GM13976 (cell line): ENCODE measurements around the gene PYROXD2.

Experiments
- DNase-seq: peaks from one replicate; pipeline ENCODE4 v3.0.0; 2012; ENCODE audit warnings: low spot score
- in situ Hi-C: fragments of 300-500 bp; cut with MboI; formaldehyde crosslinking; loops from one replicate; pipeline ENCODE4 v1.12.0; 2022; ENCODE audit warnings: low sequenced_read_pairs, mixed read lengths, inconsistent platforms; ENCODE audit not compliant: unreplicated experiment
- TF ChIP-seq, protein P1 (sequence below): IDR thresholded peaks from 2 replicates; pipeline ENCODE4 v1.5.1; 2012; ENCODE audit warnings: borderline replicate concordance, mild to moderate bottlenecking; ENCODE audit not compliant: insufficient read depth; ENCODE audit errors: extremely low read depth, missing control alignments, control extremely low read depth

PYROXD2 gene

DNA sequence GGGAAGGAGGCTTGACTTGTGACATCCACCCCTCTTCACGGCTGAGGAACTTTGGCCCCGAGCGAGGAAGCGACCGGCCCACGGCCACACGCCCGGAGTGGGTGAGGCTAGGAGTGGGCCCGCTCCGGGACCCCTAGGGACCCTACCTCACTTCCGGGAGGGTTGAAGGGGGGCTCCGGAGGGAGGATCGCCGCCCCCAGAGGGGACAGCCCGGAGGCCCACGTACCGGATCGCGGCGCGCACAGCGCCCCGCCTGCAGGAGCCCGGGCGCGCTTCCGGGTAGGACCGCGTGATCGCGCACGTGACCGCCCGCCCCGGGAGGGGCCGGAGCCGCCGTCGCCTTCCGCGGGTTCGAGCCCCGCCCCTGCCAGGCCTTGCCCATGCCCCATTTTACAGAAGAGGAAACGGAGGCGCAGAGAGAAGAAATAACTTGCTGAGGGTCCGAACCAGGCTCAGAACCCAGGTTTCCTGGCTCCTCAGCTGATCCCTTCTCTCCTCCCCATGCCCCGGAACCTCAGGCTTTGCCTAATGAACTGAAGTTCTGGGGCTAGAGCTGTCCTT lies 31.8 kb upstream of the PYROXD2 start, which contains the start of gene HPS1:
Gene HPS1, minus strand, starts transcription at position 275 of the 561 bp plus-strand sequence. CDS start 3,695 bp downstream, outside the sequence.
- in situ Hi-C loops, result no loop called here
- TF ChIP-seq, protein P1, sequence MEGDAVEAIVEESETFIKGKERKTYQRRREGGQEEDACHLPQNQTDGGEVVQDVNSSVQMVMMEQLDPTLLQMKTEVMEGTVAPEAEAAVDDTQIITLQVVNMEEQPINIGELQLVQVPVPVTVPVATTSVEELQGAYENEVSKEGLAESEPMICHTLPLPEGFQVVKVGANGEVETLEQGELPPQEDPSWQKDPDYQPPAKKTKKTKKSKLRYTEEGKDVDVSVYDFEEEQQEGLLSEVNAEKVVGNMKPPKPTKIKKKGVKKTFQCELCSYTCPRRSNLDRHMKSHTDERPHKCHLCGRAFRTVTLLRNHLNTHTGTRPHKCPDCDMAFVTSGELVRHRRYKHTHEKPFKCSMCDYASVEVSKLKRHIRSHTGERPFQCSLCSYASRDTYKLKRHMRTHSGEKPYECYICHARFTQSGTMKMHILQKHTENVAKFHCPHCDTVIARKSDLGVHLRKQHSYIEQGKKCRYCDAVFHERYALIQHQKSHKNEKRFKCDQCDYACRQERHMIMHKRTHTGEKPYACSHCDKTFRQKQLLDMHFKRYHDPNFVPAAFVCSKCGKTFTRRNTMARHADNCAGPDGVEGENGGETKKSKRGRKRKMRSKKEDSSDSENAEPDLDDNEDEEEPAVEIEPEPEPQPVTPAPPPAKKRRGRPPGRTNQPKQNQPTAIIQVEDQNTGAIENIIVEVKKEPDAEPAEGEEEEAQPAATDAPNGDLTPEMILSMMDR, result no peak
- peak; percentile 96 for DNase-seq

DNA sequence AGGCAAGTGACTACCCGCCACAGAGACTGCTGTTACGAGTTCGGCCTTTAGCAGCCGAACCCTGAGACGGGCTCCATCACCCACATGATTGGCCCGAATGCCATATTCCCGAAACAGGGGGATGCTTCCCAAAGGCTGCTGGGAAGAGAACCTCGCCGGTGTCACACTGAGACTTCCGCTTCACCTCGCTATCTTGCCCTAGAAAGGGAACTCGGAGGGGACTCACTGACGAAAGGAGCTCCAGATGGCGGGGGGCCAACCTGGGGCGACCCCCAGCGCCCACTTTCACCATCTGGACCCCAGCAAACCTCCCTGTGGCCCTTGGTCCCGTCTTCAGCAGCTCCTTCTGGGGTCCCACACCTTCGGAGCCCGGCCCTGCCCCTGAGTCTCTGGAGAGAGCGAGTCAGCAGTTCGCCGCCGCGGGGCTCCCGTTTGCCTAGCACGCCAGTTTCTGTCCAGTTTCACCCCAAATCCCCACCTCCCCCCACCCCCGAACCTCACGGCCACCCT lies 31.2 kb upstream of the PYROXD2 start:
- TF ChIP-seq, protein P1, result no peak
- no peak for DNase-seq
- in situ Hi-C loops, result no loop called here

DNA sequence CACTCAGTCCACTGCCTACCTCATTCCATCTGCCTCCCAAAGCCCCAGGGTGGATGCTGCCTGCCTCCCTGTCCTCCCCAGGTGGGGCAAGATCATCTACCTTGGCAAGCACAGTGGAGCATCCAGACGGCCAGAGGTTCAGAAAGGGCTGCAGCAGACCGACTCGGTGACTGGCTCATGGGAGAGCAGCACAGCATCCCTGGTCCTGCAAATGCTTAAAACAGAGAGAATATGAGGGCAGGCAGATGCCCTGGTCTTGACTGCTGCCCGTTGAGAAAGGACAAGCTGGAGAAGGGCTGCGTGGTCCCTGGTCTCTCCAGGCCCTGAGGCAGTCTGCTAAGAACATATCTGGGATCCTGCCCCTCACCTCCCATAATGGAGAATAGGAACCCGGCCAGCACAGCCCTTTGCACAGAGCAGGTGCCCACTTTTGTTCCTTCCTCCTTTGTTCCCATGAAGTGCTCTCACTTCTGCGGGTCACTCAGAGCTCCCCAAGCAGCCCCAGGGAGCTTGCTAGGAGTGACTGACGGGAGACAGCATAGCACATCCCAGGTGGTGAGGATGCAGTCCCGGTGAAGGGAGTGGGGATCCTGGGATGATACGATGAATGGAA lies 30.3 kb upstream of the PYROXD2 start:
- TF ChIP-seq, protein P1, result no peak
- no peak for DNase-seq
- in situ Hi-C loops, result no loop called here

DNA sequence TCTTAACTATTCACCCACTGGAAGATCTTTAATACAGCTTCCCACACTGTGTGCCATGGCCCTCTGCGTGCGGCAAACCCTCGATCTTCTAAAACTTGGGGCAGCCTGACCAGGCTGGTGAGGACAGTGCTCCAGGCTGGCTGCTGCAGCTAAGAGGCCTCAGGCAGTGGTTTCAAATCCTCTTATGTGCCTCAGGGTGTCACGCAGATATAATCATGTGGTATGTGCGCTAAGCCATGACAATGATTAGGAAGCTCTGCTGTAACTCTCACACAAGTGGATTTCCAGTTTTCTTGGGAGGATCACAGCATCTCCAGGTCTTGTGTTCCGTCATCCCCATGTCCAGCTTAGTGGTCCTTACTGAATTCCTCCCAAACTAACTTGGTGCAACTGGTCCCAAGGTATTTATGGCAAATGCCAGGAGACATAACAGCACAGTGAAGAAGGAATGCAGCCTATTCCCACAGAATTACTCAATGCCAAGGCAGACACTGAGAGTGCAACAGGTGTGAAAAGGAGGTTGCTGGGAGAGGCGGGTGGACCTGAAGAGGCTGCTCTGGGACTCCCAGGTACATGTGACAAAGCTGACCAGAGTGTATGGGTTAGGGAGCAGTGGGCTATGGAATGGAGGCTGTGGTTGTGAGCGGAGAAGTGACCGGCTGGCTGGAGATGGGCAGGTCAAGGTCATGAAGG lies 29.5 kb upstream of the PYROXD2 start:
- in situ Hi-C loops, result no loop called here

DNA sequence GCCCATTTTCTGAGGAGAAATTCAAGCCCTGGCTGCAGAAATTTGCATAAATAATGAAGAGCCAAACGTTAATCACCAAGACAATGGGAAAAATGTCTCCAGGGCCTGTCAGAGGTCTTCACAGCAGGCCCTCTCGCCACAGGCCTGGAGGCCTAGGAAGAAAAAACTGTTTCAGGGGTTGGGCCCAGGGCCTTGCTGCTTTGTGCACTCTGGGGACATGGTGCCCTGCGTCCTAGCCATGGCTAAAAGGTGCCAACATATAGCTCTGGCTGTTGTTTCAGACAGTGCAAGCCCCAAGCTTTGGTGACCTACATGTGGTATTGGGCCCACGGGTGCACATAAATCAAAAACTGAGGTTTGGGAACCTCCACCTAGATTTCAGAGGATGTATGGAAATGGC lies 23.7 kb upstream of the PYROXD2 start:
- TF ChIP-seq, protein P1, result no peak
- no peak for DNase-seq
- in situ Hi-C loops, result no loop called here

More for the DNA sequence above, 29.5 kb upstream of the PYROXD2 start:
- TF ChIP-seq, protein P1, result no peak
- DNase-seq, result no peak

DNA sequence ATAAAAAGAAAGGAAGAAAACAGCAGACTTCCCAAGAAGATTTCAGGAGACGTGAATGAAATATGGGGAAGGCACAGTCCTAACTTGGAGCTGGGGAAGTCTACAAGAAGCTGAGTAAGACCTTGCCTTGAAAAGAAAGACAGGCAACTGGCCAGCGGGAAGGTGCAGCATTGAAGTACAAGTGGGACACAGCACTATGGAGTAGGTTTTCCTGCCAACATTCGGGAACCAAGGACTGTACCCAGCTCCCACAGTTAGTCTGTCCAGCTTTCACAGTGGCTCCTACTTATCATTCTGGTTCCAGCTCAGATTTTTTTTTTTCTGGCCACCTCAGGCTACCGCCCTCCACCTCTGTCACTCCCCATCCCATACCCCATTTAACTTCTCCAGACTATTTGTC lies 21.7 kb upstream of the PYROXD2 start:
- DNase-seq, result no peak
- TF ChIP-seq, protein P1, result no peak
- in situ Hi-C loops, result no loop called here
